ENCODE measurements around the gene EPPIN.

The EPPIN gene

GRCh38 chr20:45496166-45496565 is 51.0 kb downstream of the EPPIN start:
- no peak for TF ChIP-seq POLR2AphosphoS5 (IDR thresholded peaks at IDR 0.05; ENCODE audit: low read depth, low read length)
- TF ChIP-seq SIN3A (IDR thresholded peaks at IDR 0.05; ENCODE audit: borderline replicate concordance, insufficient read depth, low read length): no peak
- TF ChIP-seq REST (IDR thresholded peaks at IDR 0.05; ENCODE audit: insufficient read depth in 1 of 2, low read depth in 2 of 2, low read length in 2 of 2): no peak
- TF ChIP-seq TAF1 (IDR thresholded peaks at IDR 0.05; ENCODE audit: borderline replicate concordance, insufficient read depth, low read length): no peak
- no peak for TF ChIP-seq FOXP2 (optimal IDR thresholded peaks at IDR 0.05; ENCODE audit: borderline replicate concordance, extremely low read depth, extremely low read length, insufficient read depth)

- no peak for TF ChIP-seq REST (IDR thresholded peaks at IDR 0.05; ENCODE audit: insufficient read depth in 1 of 2, low read depth in 2 of 2, low read length in 2 of 2)
- no peak for TF ChIP-seq FOXP2 (optimal IDR thresholded peaks at IDR 0.05; ENCODE audit: borderline replicate concordance, extremely low read depth, extremely low read length, insufficient read depth)
- no peak for TF ChIP-seq TAF1 (IDR thresholded peaks at IDR 0.05; ENCODE audit: borderline replicate concordance, insufficient read depth, low read length)
- TF ChIP-seq POLR2AphosphoS5 (IDR thresholded peaks at IDR 0.05; ENCODE audit: low read depth, low read length): no peak
- TF ChIP-seq SIN3A (IDR thresholded peaks at IDR 0.05; ENCODE audit: borderline replicate concordance, insufficient read depth, low read length): no peak
Observed at GRCh38 chr20:45495501-45495941, 51.7 kb downstream of the EPPIN start.
